Sigmoid colon (tissue), 4 donors: ENCODE measurements around the gene SULT1A2.

ENCODE experiments used
- POLR2A ChIP-seq, 2 donors: fragments of 450-650 bp; IDR thresholded peaks; one replicate each; pipeline ENCODE4 v1.6.1; 2016; ENCODE audit warnings: antibody characterized with exemption in 2 of 2, mild to moderate bottlenecking in 2 of 2, moderate library complexity in 2 of 2
- POLR2AphosphoS5 ChIP-seq, 4 donors: sonication (generic); formaldehyde crosslinking; IDR thresholded peaks; one replicate each; pipeline ENCODE4 v1.6.1; 2017; ENCODE audit warnings: antibody characterized with exemption in 4 of 4
- TF ChIP-seq, protein P1 (sequence below), 4 experiments: fragments of 450-650 bp in 3 of 4; fragments of 200-600 bp in 1 of 4; IDR thresholded peaks; one replicate each; pipeline ENCODE4 v1.5.1; 2016 to 2019; ENCODE audit warnings: antibody characterized with exemption in 4 of 4, mild to moderate bottlenecking in 3 of 4, moderate library complexity in 2 of 4

DNA sequence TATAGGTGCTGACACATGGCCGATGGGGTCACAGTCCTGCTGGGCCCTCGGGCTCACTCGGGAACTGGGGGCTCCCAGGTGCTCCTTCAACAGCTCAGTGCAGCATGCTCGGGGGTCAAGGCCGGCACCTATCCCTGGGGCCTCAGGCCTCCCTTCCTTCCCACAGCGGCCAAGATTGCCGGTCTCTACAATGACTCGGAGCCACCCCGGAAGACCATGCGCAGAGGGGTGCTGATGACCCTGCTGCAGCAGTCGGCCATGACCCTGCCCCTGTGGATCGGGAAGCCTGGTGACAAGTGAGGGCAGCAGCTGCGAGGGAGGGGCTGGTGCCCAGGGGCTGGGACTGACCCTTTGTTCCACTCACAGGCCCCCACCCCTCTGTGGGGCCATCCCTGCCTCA, 6.9 kb downstream of the SULT1A2 start:
- TF ChIP-seq POLR2A (IDR thresholded peaks at IDR 0.05) = no peak
- TF ChIP-seq, protein P1, sequence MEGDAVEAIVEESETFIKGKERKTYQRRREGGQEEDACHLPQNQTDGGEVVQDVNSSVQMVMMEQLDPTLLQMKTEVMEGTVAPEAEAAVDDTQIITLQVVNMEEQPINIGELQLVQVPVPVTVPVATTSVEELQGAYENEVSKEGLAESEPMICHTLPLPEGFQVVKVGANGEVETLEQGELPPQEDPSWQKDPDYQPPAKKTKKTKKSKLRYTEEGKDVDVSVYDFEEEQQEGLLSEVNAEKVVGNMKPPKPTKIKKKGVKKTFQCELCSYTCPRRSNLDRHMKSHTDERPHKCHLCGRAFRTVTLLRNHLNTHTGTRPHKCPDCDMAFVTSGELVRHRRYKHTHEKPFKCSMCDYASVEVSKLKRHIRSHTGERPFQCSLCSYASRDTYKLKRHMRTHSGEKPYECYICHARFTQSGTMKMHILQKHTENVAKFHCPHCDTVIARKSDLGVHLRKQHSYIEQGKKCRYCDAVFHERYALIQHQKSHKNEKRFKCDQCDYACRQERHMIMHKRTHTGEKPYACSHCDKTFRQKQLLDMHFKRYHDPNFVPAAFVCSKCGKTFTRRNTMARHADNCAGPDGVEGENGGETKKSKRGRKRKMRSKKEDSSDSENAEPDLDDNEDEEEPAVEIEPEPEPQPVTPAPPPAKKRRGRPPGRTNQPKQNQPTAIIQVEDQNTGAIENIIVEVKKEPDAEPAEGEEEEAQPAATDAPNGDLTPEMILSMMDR (IDR thresholded peaks at IDR 0.05) = no peak
- TF ChIP-seq POLR2AphosphoS5 (IDR thresholded peaks at IDR 0.05) = no peak
